ENCODE measurements around the gene PCP4. TPM values are rescaled to one million over a fixed set of nuclear protein-coding genes. Genes with fewer than 3 reads are reported as not detected.

Gene PCP4
- total RNA-seq, 1 donor from 2014 or later, result not detected

GRCh38 chr21:39915881-39916280, 48.6 kb downstream of the PCP4 start:
- Histone ChIP-seq H2AFZ (replicated peaks) (no peak overlapping the region), H3K9me3 (ENCODE audit: low read depth) (no peaks in the 10 kb centered on the region), H3K4me3 (no peak overlapping the region), H3F3A (ENCODE audit: low read depth) (no peaks in the 10 kb centered on the region), H3K36me3 (no peaks in the 10 kb centered on the region), H3K27me3 (no peaks in the 10 kb centered on the region), H3K4me1 (peaks cover 9% of the 10 kb centered on the region), H3K27ac (no peak overlapping the region), H4K20me1 (ENCODE audit: low read depth) (no peaks in the 10 kb centered on the region), H3K79me2 (ENCODE audit: low read depth) (no peaks in the 10 kb centered on the region), H3K4me2 (no peak overlapping the region), H3K9ac (no peak overlapping the region)
- peaks cover 1% of the 10 kb centered on the region for H3K36me3 Mint-ChIP-seq
- no peak overlapping the region for H3K4me3 Mint-ChIP-seq
- TF ChIP-seq CTCF (IDR thresholded peaks at IDR 0.05) (no peak), EZH2phosphoT487 (IDR thresholded peaks at IDR 0.05) (no peak), EZH2 (IDR thresholded peaks at IDR 0.05) (no peak)
- peaks cover 6% of the 10 kb centered on the region for H3K27me3 Mint-ChIP-seq (ENCODE audit: insufficient read depth, low read depth)
- H3K9me3 Mint-ChIP-seq, result peaks cover 5% of the 10 kb centered on the region
- H3K4me1 Mint-ChIP-seq, result peaks cover 26% of the 10 kb centered on the region
- DNase-seq (ENCODE audit: low spot score), result no peak
- no peak overlapping the region for H3K27ac Mint-ChIP-seq

- H3K4me3 Mint-ChIP-seq, result no peak overlapping the region
- no peak for DNase-seq (ENCODE audit: low spot score)
- H3K9me3 ChIP-seq (ENCODE audit: low read depth), result no peaks in the 10 kb centered on the region
- H3K4me1 Mint-ChIP-seq, result peaks cover 17% of the 10 kb centered on the region
- no peak overlapping the region for H3K4me3 ChIP-seq
- no peaks in the 10 kb centered on the region for H3K79me2 ChIP-seq (ENCODE audit: low read depth)
- H2AFZ ChIP-seq (replicated peaks), result no peak overlapping the region
- peak overlapping the region; percentile 27 for H3K4me2 ChIP-seq
- no peaks in the 10 kb centered on the region for H3K36me3 ChIP-seq
- H3K9me3 Mint-ChIP-seq, result peaks cover 4% of the 10 kb centered on the region
- no peak overlapping the region for H3K27ac ChIP-seq
- TF ChIP-seq EZH2 (IDR thresholded peaks at IDR 0.05) (no peak), EZH2phosphoT487 (IDR thresholded peaks at IDR 0.05) (no peak), CTCF (IDR thresholded peaks at IDR 0.05) (no peak)
- H3K27ac Mint-ChIP-seq, result no peak overlapping the region
- no peaks in the 10 kb centered on the region for H3K27me3 ChIP-seq
- H3F3A ChIP-seq (ENCODE audit: low read depth), result no peaks in the 10 kb centered on the region
- peaks cover 10% of the 10 kb centered on the region for H3K27me3 Mint-ChIP-seq (ENCODE audit: insufficient read depth, low read depth)
- H3K9ac ChIP-seq, result no peak overlapping the region
- peaks cover 1% of the 10 kb centered on the region for H3K36me3 Mint-ChIP-seq
- H3K4me1 ChIP-seq, result peaks cover 9% of the 10 kb centered on the region
- no peaks in the 10 kb centered on the region for H4K20me1 ChIP-seq (ENCODE audit: low read depth)
Observed at GRCh38 chr21:39918558-39918957, 51.3 kb downstream of the PCP4 start.

- H3K4me2 ChIP-seq, result no peak overlapping the region
- H2AFZ ChIP-seq (replicated peaks), result no peak overlapping the region
- DNase-seq (ENCODE audit: low spot score), result no peak
- TF ChIP-seq EZH2phosphoT487 (IDR thresholded peaks at IDR 0.05) (no peak), EZH2 (IDR thresholded peaks at IDR 0.05) (no peak), CTCF (IDR thresholded peaks at IDR 0.05) (no peak)
- no peak overlapping the region for H3K4me3 ChIP-seq
- Mint-ChIP-seq H3K27me3 (ENCODE audit: insufficient read depth, low read depth) (peaks cover 12% of the 10 kb centered on the region), H3K36me3 (no peaks in the 10 kb centered on the region), H3K27ac (no peak overlapping the region), H3K4me1 (peaks cover 19% of the 10 kb centered on the region), H3K4me3 (no peak overlapping the region), H3K9me3 (no peaks in the 10 kb centered on the region)
- no peaks in the 10 kb centered on the region for H3K36me3 ChIP-seq
- H4K20me1 ChIP-seq (ENCODE audit: low read depth), result no peaks in the 10 kb centered on the region
- no peak overlapping the region for H3K27ac ChIP-seq
- H3F3A ChIP-seq (ENCODE audit: low read depth), result no peaks in the 10 kb centered on the region
- peaks cover 7% of the 10 kb centered on the region for H3K4me1 ChIP-seq
- no peaks in the 10 kb centered on the region for H3K79me2 ChIP-seq (ENCODE audit: low read depth)
- H3K9me3 ChIP-seq (ENCODE audit: low read depth), result no peaks in the 10 kb centered on the region
- no peak overlapping the region for H3K9ac ChIP-seq
- H3K27me3 ChIP-seq, result no peaks in the 10 kb centered on the region
Observed at GRCh38 chr21:39923476-39923875, 56.2 kb downstream of the PCP4 start.
